GM12878 (cell line): ENCODE results near the gene BSN. TPM values are rescaled to one million over a fixed set of nuclear protein-coding genes. Genes with fewer than 3 reads are reported as not detected.

Source experiments
- ATAC-seq: fragments of 200-7000 bp; cut with Tn5 transposase; 3 replicates; pipeline ENCODE4 v1.9.1; 2020; ENCODE audit warnings: mild to moderate bottlenecking, moderate library complexity
- BruUV-seq: library from RNA; stranded (reverse); fragments of 400-500 nt; replicated peaks from 2 replicates; lab custom pipeline; 2021; lab: Mats Ljungman, UMichigan
- CTCF ChIA-PET: fragments of 300-600 bp; sonication (Branson Sonifier 250); formaldehyde crosslinking; extraction: SDS; loops from one replicate; lab custom pipeline; 2021; ENCODE audit warnings: inconsistent platforms; lab: Yijun Ruan, JAX
- POLR2A ChIA-PET: fragments of 350-600 bp; formaldehyde crosslinking; extraction: SDS; loops from one replicate; lab custom pipeline; 2021; ENCODE audit warnings: inconsistent platforms; lab: Charles Lee
- RAD21 ChIA-PET: fragments of 300-600 bp; sonication (Branson Sonifier 250); formaldehyde crosslinking; loops from one replicate; lab custom pipeline; 2023; ENCODE audit warnings: antibody characterized with exemption; ENCODE audit not compliant: unreplicated experiment; lab: Charles Lee
- SMC1A ChIA-PET: fragments of 300-600 bp; sonication (Branson Sonifier 250); formaldehyde crosslinking; loops from one replicate; lab custom pipeline; 2023; ENCODE audit not compliant: unreplicated experiment, uncharacterized antibody; lab: Charles Lee
- DNase-seq: peaks from one replicate; pipeline ENCODE4 v3.0.0-alpha.2; 2011; ENCODE audit warnings: low read depth, low spot score
- FAIRE-seq: peaks from 3 replicates; lab custom pipeline; 2011; peaks lifted over from hg19 to GRCh38; lab: Jason Lieb, UNC
- H2AFZ ChIP-seq: 2 replicates; pipeline ENCODE4 v1.6.0; 2011; ENCODE audit warnings: low read depth, low read length, control low read depth; ENCODE audit not compliant: control insufficient read depth
- H3K27ac ChIP-seq: 2 replicates; pipeline ENCODE4 v1.5.1; 2011; ENCODE audit warnings: control low read depth; ENCODE audit not compliant: control insufficient read depth, insufficient read depth
- H3K27me3 ChIP-seq, 2 experiments: replicated peaks in 1 of 2; 2 replicates each; pipeline versions ENCODE4 v1.6.0 to v1.6.1; 2011; ENCODE audit warnings: low read length in 1 of 2; ENCODE audit not compliant: control insufficient read depth in 2 of 2, insufficient read depth in 2 of 2
- H3K36me3 ChIP-seq, 2 experiments: 2 replicates each; pipeline ENCODE4 v1.5.1; 2011; ENCODE audit warnings: low read length in 1 of 2; ENCODE audit not compliant: control insufficient read depth in 2 of 2, insufficient read depth in 2 of 2
- H3K4me1 ChIP-seq: 2 replicates; pipeline ENCODE4 v1.6.1; 2011; ENCODE audit warnings: mild to moderate bottlenecking, low read length, moderate library complexity, mixed read lengths; ENCODE audit not compliant: control insufficient read depth, insufficient read depth
- H3K4me2 ChIP-seq: 2 replicates; pipeline ENCODE4 v1.6.0; 2011; ENCODE audit warnings: control low read depth; ENCODE audit not compliant: control insufficient read depth, insufficient read depth
- H3K4me3 ChIP-seq: fragments of 200-600 bp; sonication (generic); 2 replicates; pipeline ENCODE4 v1.5.1; 2016
- H3K79me2 ChIP-seq: 2 replicates; pipeline ENCODE4 v1.6.0; 2011; ENCODE audit warnings: low read length; ENCODE audit not compliant: control insufficient read depth, insufficient read depth
- H3K9ac ChIP-seq: 2 replicates; pipeline ENCODE4 v1.8.0; 2011; ENCODE audit warnings: low read length, control low read depth, mixed read lengths; ENCODE audit not compliant: control insufficient read depth, insufficient read depth
- H3K9me3 ChIP-seq: replicated peaks from 3 replicates; pipeline ENCODE4 v1.5.1; 2011; ENCODE audit warnings: mild to moderate bottlenecking, low read length; ENCODE audit not compliant: control insufficient read depth, insufficient read depth
- H4K20me1 ChIP-seq: 2 replicates; pipeline ENCODE4 v1.6.0; 2011; ENCODE audit not compliant: control insufficient read depth, insufficient read depth
- BCL3 ChIP-seq: IDR thresholded peaks from 2 replicates; pipeline ENCODE4 v1.6.1; 2011; ENCODE audit warnings: borderline replicate concordance, low read depth, mild to moderate bottlenecking, moderate library complexity, low read length; ENCODE audit not compliant: insufficient read depth, poor library complexity, severe bottlenecking
- BMI1 ChIP-seq: fragments of 450-650 bp; IDR thresholded peaks from 2 replicates; pipeline ENCODE4 v1.6.1; 2016; ENCODE audit warnings: mild to moderate bottlenecking, moderate library complexity, borderline replicate concordance
- EGR1 ChIP-seq, 2 experiments: IDR thresholded peaks; 1 replicate in 1 of 2; 2 replicates in 1 of 2; pipeline ENCODE4 v1.6.1; 2011 to 2012; ENCODE audit warnings: low read depth in 2 of 2, low read length in 2 of 2, borderline replicate concordance in 1 of 2, mild to moderate bottlenecking in 1 of 2, moderate library complexity in 1 of 2
- GABPA ChIP-seq: IDR thresholded peaks from 2 replicates; pipeline ENCODE4 v1.6.1; 2014; ENCODE audit warnings: antibody characterized with exemption, low read depth, mild to moderate bottlenecking, inconsistent platforms
- KAT2A ChIP-seq: conservative IDR thresholded peaks from 2 replicates; pipeline ENCODE4 v1.6.1; 2011; ENCODE audit warnings: low read depth, low read length; ENCODE audit not compliant: control insufficient read depth
- MEF2B ChIP-seq: fragments of 450-650 bp; IDR thresholded peaks from 2 replicates; pipeline ENCODE4 v1.6.1; 2018; ENCODE audit warnings: mild to moderate bottlenecking, moderate library complexity; ENCODE audit not compliant: partially characterized antibody, poor library complexity, severe bottlenecking
- SIN3A ChIP-seq: IDR thresholded peaks from 2 replicates; pipeline ENCODE4 v1.6.1; 2012; ENCODE audit warnings: low read depth, low read length, improper control_type of control experiment
- SMAD5 ChIP-seq: IDR thresholded peaks from 2 replicates; pipeline ENCODE4 v1.6.1; 2016; ENCODE audit warnings: antibody characterized with exemption, low read depth
- SMARCA5 ChIP-seq: fragments of 450-650 bp; IDR thresholded peaks from 2 replicates; pipeline ENCODE4 v1.6.1; 2017; ENCODE audit warnings: mild to moderate bottlenecking
- WRNIP1 ChIP-seq: IDR thresholded peaks from 2 replicates; pipeline ENCODE4 v1.6.1; 2011; ENCODE audit warnings: low read depth, low read length, improper control_type of control experiment, borderline replicate concordance
- YY1 ChIP-seq: IDR thresholded peaks from 2 replicates; pipeline ENCODE4 v1.6.1; 2011; ENCODE audit warnings: low read depth, mild to moderate bottlenecking, low read length
- ZZZ3 ChIP-seq: IDR thresholded peaks from 2 replicates; pipeline ENCODE4 v1.6.1; 2011; ENCODE audit warnings: low read depth; ENCODE audit not compliant: control insufficient read depth, insufficient read length
- WGBS: methylation state at CpG from one replicate; pipeline ENCODE4 v1.1.6; 2016; ENCODE audit warnings: low lambda C conversion rate; ENCODE audit not compliant: insufficient replicate concordance, insufficient coverage; ENCODE audit errors: missing lambda C conversion rate; 5-methylcytosine and 5-hydroxymethylcytosine counted together
- in situ Hi-C: fragments of 300-500 bp; cut with MboI; formaldehyde crosslinking; loops from 9 replicates; pipeline ENCODE4 v1.14.3; 2018; ENCODE audit warnings: mixed read lengths
- intact Hi-C: fragments of 100-400 bp; cut with micrococcal nuclease; formaldehyde crosslinking; loops from one replicate; pipeline ENCODE4 v1.14.2; 2022; ENCODE audit not compliant: unreplicated experiment
- polyA plus RNA-seq, 11 experiments: library from polyadenylated mRNA; depleted of rRNA in 4 of 11; unstranded in 6 of 11; stranded (reverse) in 5 of 11; fragments of >200 nt; fragmentation: Nextera tagmentation in 4 of 11; fragmentation: Illumina TruSeq in 1 of 11; extraction: Ambion mirVana in 4 of 11; extraction: Trizol in 1 of 11; gene quantifications; 1 replicate in 1 of 11; 2 replicates in 10 of 11; pipeline versions ENCODE4 v1.2.1 to v1.2.3, GENCODE V29; 2011 to 2016; ENCODE audit warnings: inconsistent platforms in 2 of 11, missing spikeins in 2 of 11, low read depth in 1 of 11
- total RNA-seq, 4 experiments: library from RNA; depleted of rRNA in 3 of 4; stranded (reverse); fragments of >200 nt in 3 of 4; fragmentation: Illumina TruSeq in 1 of 4; extraction: Trizol in 1 of 4; gene quantifications; 2 replicates each; pipeline versions ENCODE4 v1.2.1 to v1.2.3, GENCODE V29; 2013 to 2021

The BSN gene
- total and polyA plus RNA-seq, 10 of the 15 experiments (the other 5 are each of a cell fraction or from before 2014, with no cell fraction given): under 0.01 to 0.19 (median 0.05) TPM; not detected in 1

GRCh38 chr3:49626101-49626581 lies 71.9 kb downstream of the BSN start:
- H3K9me3 ChIP-seq: no peaks in the 10 kb centered on the region
- no peaks in the 10 kb centered on the region for H3K4me1 ChIP-seq
- 7% methylated on average over 8 of the region's 8 CpGs for WGBS
- no peak for DNase-seq
- FAIRE-seq: no peak
- RAD21 ChIA-PET: no interaction called here
- ATAC-seq: no peak
- no peak overlapping the region for H2AFZ ChIP-seq
- no peak for TF ChIP-seq BMI1
- no peak for TF ChIP-seq EGR1 (IDR thresholded peaks at IDR 0.05; ENCODE audit: borderline replicate concordance in 1 of 2, low read depth in 2 of 2, low read length in 2 of 2)
- no peak for TF ChIP-seq GABPA
- no peak for TF ChIP-seq WRNIP1
- TF ChIP-seq SMARCA5: no peak
- no peak for TF ChIP-seq ZZZ3
- no TSS peak for BruUV-seq
- intact Hi-C loops: no loop called here
- H3K27me3 ChIP-seq: no peaks in the 10 kb centered on the region; a peak in 1 of 4 replicates
- SMC1A ChIA-PET: no interaction called here
- CTCF ChIA-PET: interaction anchor here (0.6 kb wide), 1 partner anchor 45 kb away, joined by 3 read pairs; no protein-coding TSS in a partner anchor
- in situ Hi-C loops: no loop called here
- H3K4me2 ChIP-seq: no peak overlapping the region
- no peak overlapping the region for H3K27ac ChIP-seq
- no peak overlapping the region for H3K9ac ChIP-seq
- no peaks in the 10 kb centered on the region for H3K36me3 ChIP-seq
- POLR2A ChIA-PET: no interaction called here
- no peaks in the 10 kb centered on the region for H4K20me1 ChIP-seq
- no peaks in the 10 kb centered on the region for H3K79me2 ChIP-seq
- H3K4me3 ChIP-seq: no peak overlapping the region

- FAIRE-seq: no peak
- TF ChIP-seq KAT2A: no peak
- TF ChIP-seq SMAD5: no peak
- no peak for TF ChIP-seq MEF2B
- no peak for TF ChIP-seq BCL3
- no peak for TF ChIP-seq YY1
- TF ChIP-seq SIN3A: no peak
Measured at GRCh38 chr3:49626796-49627195, 72.5 kb downstream of the BSN start.

More at GRCh38 chr3:49626796-49627195, 72.5 kb downstream of the BSN start:
- Histone ChIP-seq H3K27ac (no peak overlapping the region), H3K4me2 (no peak overlapping the region), H2AFZ (no peak overlapping the region), H3K27me3 (no peaks in the 10 kb centered on the region; a peak in 1 of 4 replicates), H3K79me2 (no peaks in the 10 kb centered on the region), H3K9ac (no peak overlapping the region), H3K36me3 (no peaks in the 10 kb centered on the region), H3K9me3 (no peaks in the 10 kb centered on the region; the same call in 2 of the 3 replicates), H4K20me1 (no peaks in the 10 kb centered on the region), H3K4me3 (no peak overlapping the region), H3K4me1 (no peaks in the 10 kb centered on the region)
- intact Hi-C loops: no loop called here
- ATAC-seq (no peak), DNase-seq (no peak)
- RAD21 ChIA-PET: no interaction called here
- POLR2A ChIA-PET: interaction anchor here (0.5 kb wide), 1 partner anchor 128 kb away, joined by 5 read pairs; no protein-coding TSS in a partner anchor
- no TSS peak for BruUV-seq
- WGBS: 56% methylated on average over 1 of the region's 1 CpG
- SMC1A ChIA-PET: no interaction called here
- in situ Hi-C loops: no loop called here
- CTCF ChIA-PET: no interaction called here
